HepG2 (cell line): Measurements from ENCODE around the gene ARIH1. TPM values are rescaled to one million over a fixed set of nuclear protein-coding genes. Genes with fewer than 3 reads are reported as not detected.

Experiments
- DMTF1 ChIP-seq: sonication (generic); formaldehyde crosslinking; IDR thresholded peaks from 2 replicates; pipeline ENCODE4 v1.4.0; 2020; ENCODE audit warnings: mild to moderate bottlenecking, missing genetic modification reagents
- FOXK2 ChIP-seq: fragments of 450-650 bp; IDR thresholded peaks from 2 replicates; pipeline ENCODE4 v1.6.1; 2016
- FOXO1 ChIP-seq: sonication (generic); formaldehyde crosslinking; IDR thresholded peaks from 2 replicates; pipeline ENCODE4 v1.4.0; 2020; ENCODE audit warnings: missing genetic modification reagents
- NBN ChIP-seq: fragments of 450-650 bp; conservative IDR thresholded peaks from 2 replicates; pipeline ENCODE4 v1.6.1; 2017
- NCOR1 ChIP-seq: fragments of 200-600 bp; sonication (generic); IDR thresholded peaks from 2 replicates; pipeline ENCODE4 v1.7.0; 2017; ENCODE audit warnings: antibody characterized with exemption, low read length, borderline replicate concordance
- NFYB ChIP-seq: sonication (generic); formaldehyde crosslinking; IDR thresholded peaks from 2 replicates; pipeline ENCODE4 v1.4.0; 2020; ENCODE audit warnings: missing genetic modification reagents
- SOX6 ChIP-seq, 2 experiments: fragments of 450-650 bp in 1 of 2; sonication (generic) in 1 of 2; formaldehyde crosslinking in 1 of 2; IDR thresholded peaks; 2 replicates each; pipeline versions ENCODE4 v1.4.0 to v1.6.1; 2017 to 2020; ENCODE audit warnings: antibody characterized with exemption in 1 of 2, mild to moderate bottlenecking in 1 of 2, missing genetic modification reagents in 1 of 2
- STAT6 ChIP-seq: sonication (generic); formaldehyde crosslinking; IDR thresholded peaks from 2 replicates; pipeline ENCODE4 v1.4.0; 2020; ENCODE audit warnings: missing genetic modification reagents, mild to moderate bottlenecking, borderline replicate concordance
- TOPORS ChIP-seq: sonication (generic); formaldehyde crosslinking; IDR thresholded peaks from 2 replicates; pipeline ENCODE4 v1.8.0; 2023; ENCODE audit warnings: mild to moderate bottlenecking, missing genetic modification reagents
- ZBTB25 ChIP-seq: IDR thresholded peaks from 2 replicates; pipeline ENCODE4 v1.6.1; 2018; ENCODE audit warnings: missing genetic modification reagents
- ZBTB43 ChIP-seq: sonication (generic); formaldehyde crosslinking; conservative IDR thresholded peaks from 2 replicates; pipeline ENCODE4 v1.4.0; 2020; ENCODE audit warnings: missing genetic modification reagents
- ZNF276 ChIP-seq: sonication (generic); formaldehyde crosslinking; IDR thresholded peaks from 2 replicates; pipeline ENCODE4 v1.4.0; 2020; ENCODE audit warnings: mild to moderate bottlenecking, low read depth, missing genetic modification reagents
- ZNF484 ChIP-seq: sonication (generic); formaldehyde crosslinking; IDR thresholded peaks from 2 replicates; pipeline ENCODE4 v1.5.1; 2020; ENCODE audit warnings: mild to moderate bottlenecking, low read depth, missing genetic modification reagents, borderline replicate concordance
- ZNF503 ChIP-seq: sonication (generic); formaldehyde crosslinking; IDR thresholded peaks from 2 replicates; pipeline ENCODE4 v1.4.0; 2020; ENCODE audit warnings: missing genetic modification reagents
- ZNF672 ChIP-seq: sonication (generic); formaldehyde crosslinking; IDR thresholded peaks from 2 replicates; pipeline ENCODE4 v1.8.1; 2022; ENCODE audit warnings: missing genetic modification reagents
- ZNF780A ChIP-seq: sonication (generic); formaldehyde crosslinking; IDR thresholded peaks from 2 replicates; pipeline ENCODE4 v1.8.0; 2022; ENCODE audit warnings: mild to moderate bottlenecking, missing genetic modification reagents, moderate library complexity
- polyA plus RNA-seq, 8 experiments: library from polyadenylated mRNA; depleted of rRNA in 3 of 8; stranded (reverse) in 7 of 8; unstranded in 1 of 8; fragments of >200 nt; fragmentation: Illumina TruSeq in 4 of 8; extraction: Trizol in 4 of 8; gene quantifications; 2 replicates each; pipeline versions ENCODE4 v1.2.1 to v1.2.3, GENCODE V29; 2011 to 2016; ENCODE audit warnings: low read depth in 4 of 8, missing spikeins in 1 of 8, mixed read lengths in 1 of 8; ENCODE audit not compliant: insufficient read depth in 1 of 8
- total RNA-seq, 5 experiments: library from RNA; depleted of rRNA; stranded (reverse); fragments of >200 nt; fragmentation: Illumina TruSeq; extraction: Trizol; gene quantifications; 2 replicates each; pipeline ENCODE4 v1.2.3, GENCODE V29; 2016; ENCODE audit warnings: low read depth in 1 of 5

Gene ARIH1
- total and polyA plus RNA-seq, 2 of the 13 experiments (the other 11 are each of a cell fraction or from before 2014, with no cell fraction given) = 38.8 to 59.8 TPM

- TF ChIP-seq DMTF1 (CRISPR knock-in tag) (no peak), NFYB (CRISPR knock-in tag) (peak; percentile 37), ZNF503 (CRISPR knock-in tag) (peak; percentile 66), STAT6 (CRISPR knock-in tag) (peak; percentile 75; the same call in 1 of the 2 replicates), ZNF780A (CRISPR knock-in tag) (peak; percentile 95; the same call in 1 of the 2 replicates), ZNF672 (peak; percentile 78; the same call in 1 of the 2 replicates), ZBTB25 (CRISPR knock-in tag) (peak; percentile 93; the same call in 1 of the 2 replicates), NBN (no peak), ZBTB43 (peak; percentile 42; the same call in 1 of the 2 replicates), ZNF276 (no peak), SOX6 (IDR thresholded peaks at IDR 0.05) (no peak), SOX6 (CRISPR knock-in tag; IDR thresholded peaks at IDR 0.05) (peak; percentile 78), NCOR1 (no peak), ZNF484 (CRISPR knock-in tag) (no peak), FOXK2 (peak; percentile 45; the same call in 1 of the 2 replicates), FOXO1 (CRISPR knock-in tag) (peak; percentile 38; the same call in 1 of the 2 replicates), TOPORS (CRISPR knock-in tag) (peak; percentile 83; the same call in 1 of the 2 replicates)
Observed at GRCh38 chr15:72473614-72474465, at the start of gene ARIH1 (continued).
